ENCODE measurements around the gene CENPF. TPM values are rescaled to one million over a fixed set of nuclear protein-coding genes. Genes with fewer than 3 reads are reported as not detected.

The CENPF gene
- total RNA-seq, 1 donor from 2014 or later: 254 TPM

DNA sequence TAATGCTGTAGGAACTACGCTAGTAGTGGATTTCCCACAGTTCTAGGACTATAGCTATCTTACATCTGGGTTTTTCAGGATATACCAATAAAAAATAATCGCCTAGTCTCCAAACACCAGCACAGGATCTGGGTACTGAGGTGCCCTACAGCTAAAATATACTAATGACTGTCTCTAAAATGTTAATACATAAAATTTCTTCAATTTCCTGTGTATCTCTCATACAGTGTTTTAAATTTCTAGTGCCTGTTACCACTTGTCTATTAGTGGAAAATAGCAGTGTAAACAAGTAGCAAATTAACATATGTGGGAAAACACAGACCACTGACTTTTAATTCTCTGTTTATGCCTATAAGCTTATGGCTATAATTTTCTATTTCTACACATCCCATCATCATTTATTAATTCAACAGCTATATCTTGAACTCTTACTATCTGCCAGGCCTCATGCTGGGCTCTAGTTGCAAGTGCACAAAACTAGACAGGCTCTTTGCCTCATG, 35.5 kb upstream of the CENPF start:
- no peak for DNase-seq (ENCODE audit: low spot score)
- Mint-ChIP-seq H3K9me3 (no peaks in the 10 kb centered on the region), H3K27ac (no peak overlapping the region), H3K27me3 (ENCODE audit: insufficient read depth, low read depth) (peaks cover 6% of the 10 kb centered on the region), H3K36me3 (no peaks in the 10 kb centered on the region), H3K4me3 (no peak overlapping the region), H3K4me1 (no peaks in the 10 kb centered on the region)
- no peaks in the 10 kb centered on the region for H3K27me3 ChIP-seq
- no peak overlapping the region for H3K9ac ChIP-seq
- TF ChIP-seq, protein P1, sequence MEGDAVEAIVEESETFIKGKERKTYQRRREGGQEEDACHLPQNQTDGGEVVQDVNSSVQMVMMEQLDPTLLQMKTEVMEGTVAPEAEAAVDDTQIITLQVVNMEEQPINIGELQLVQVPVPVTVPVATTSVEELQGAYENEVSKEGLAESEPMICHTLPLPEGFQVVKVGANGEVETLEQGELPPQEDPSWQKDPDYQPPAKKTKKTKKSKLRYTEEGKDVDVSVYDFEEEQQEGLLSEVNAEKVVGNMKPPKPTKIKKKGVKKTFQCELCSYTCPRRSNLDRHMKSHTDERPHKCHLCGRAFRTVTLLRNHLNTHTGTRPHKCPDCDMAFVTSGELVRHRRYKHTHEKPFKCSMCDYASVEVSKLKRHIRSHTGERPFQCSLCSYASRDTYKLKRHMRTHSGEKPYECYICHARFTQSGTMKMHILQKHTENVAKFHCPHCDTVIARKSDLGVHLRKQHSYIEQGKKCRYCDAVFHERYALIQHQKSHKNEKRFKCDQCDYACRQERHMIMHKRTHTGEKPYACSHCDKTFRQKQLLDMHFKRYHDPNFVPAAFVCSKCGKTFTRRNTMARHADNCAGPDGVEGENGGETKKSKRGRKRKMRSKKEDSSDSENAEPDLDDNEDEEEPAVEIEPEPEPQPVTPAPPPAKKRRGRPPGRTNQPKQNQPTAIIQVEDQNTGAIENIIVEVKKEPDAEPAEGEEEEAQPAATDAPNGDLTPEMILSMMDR (IDR thresholded peaks at IDR 0.05): no peak
- TF ChIP-seq EZH2phosphoT487 (IDR thresholded peaks at IDR 0.05) (no peak), EZH2 (IDR thresholded peaks at IDR 0.05) (no peak)
- no peak overlapping the region for H3K4me2 ChIP-seq
- H3K4me3 ChIP-seq: no peak overlapping the region
- no peaks in the 10 kb centered on the region for H3K9me3 ChIP-seq (ENCODE audit: low read depth)
- H3K36me3 ChIP-seq: no peaks in the 10 kb centered on the region
- H4K20me1 ChIP-seq (ENCODE audit: low read depth): no peaks in the 10 kb centered on the region
- no peak overlapping the region for H2AFZ ChIP-seq (replicated peaks)
- H3F3A ChIP-seq (ENCODE audit: low read depth): no peaks in the 10 kb centered on the region
- no peaks in the 10 kb centered on the region for H3K79me2 ChIP-seq (ENCODE audit: low read depth)
- no peaks in the 10 kb centered on the region for H3K4me1 ChIP-seq
- no peak overlapping the region for H3K27ac ChIP-seq

DNA sequence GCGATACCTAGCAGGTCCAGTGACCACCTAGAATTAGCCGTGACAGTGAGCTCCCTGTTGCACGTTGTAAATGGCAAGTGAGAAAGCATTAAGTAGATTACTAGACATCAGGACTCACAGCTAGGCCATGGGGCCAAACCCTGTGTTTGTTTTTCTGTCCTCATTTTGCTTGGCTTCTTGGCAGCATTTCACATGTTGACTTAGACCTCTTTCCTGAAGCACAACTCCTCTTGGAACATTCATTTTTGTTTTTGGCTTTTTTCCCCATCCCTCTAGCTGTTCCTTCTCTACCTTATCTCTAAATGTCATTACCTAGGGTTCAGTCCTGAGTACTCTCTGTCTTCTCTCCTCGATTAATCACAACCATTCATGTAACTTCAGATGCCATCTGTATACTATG, 34.7 kb upstream of the CENPF start:
- no peak overlapping the region for H3K4me3 Mint-ChIP-seq
- no peak for DNase-seq (ENCODE audit: low spot score)

DNA sequence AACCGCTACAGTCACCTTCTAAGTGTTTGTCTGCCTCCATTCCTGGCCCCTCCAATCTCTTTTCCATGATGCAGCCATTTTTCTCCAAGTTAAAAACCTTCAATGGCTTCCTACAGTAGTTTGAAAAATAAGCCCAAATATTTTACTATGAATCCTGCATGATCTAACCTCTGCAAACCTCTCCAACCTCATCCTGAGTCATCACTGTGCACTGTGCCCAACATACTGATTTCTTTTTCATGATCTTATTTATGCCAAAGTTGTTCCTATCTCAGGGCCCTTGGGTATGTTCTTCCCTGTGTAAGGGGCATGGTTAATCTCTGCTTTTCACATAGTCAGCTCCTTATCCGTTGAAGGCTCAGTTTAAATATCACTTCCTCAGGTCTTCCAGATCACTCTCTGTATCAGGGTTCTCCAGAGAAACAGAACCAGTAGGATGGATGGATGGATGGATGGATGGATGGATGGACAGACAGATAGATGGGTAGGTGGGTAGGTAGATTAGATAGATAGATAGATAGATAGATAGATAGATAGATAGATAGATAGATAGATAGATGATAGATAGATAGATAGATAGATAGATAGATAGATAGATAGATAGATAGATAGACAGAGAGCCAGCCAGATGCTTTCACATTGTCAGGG, 33.5 kb upstream of the CENPF start:
- H3K27me3 Mint-ChIP-seq (ENCODE audit: insufficient read depth, low read depth): peaks cover 6% of the 10 kb centered on the region

More for the DNA sequence above, 34.7 kb upstream of the CENPF start:
- no peaks in the 10 kb centered on the region for H3K79me2 ChIP-seq (ENCODE audit: low read depth)
- H3K36me3 ChIP-seq: no peaks in the 10 kb centered on the region
- TF ChIP-seq EZH2 (IDR thresholded peaks at IDR 0.05): no peak
- TF ChIP-seq, protein P1 (IDR thresholded peaks at IDR 0.05): no peak
- TF ChIP-seq EZH2phosphoT487 (IDR thresholded peaks at IDR 0.05): no peak
- H2AFZ ChIP-seq (replicated peaks): no peak overlapping the region
- H3K9ac ChIP-seq: no peak overlapping the region
- H3K9me3 ChIP-seq (ENCODE audit: low read depth): no peaks in the 10 kb centered on the region
- H3F3A ChIP-seq (ENCODE audit: low read depth): no peaks in the 10 kb centered on the region
- no peak overlapping the region for H3K4me3 ChIP-seq
- no peaks in the 10 kb centered on the region for H4K20me1 ChIP-seq (ENCODE audit: low read depth)
- no peak overlapping the region for H3K27ac ChIP-seq
- no peaks in the 10 kb centered on the region for H3K27me3 ChIP-seq
- H3K4me1 ChIP-seq: no peaks in the 10 kb centered on the region
- Mint-ChIP-seq H3K36me3 (no peaks in the 10 kb centered on the region), H3K9me3 (no peaks in the 10 kb centered on the region), H3K4me1 (no peaks in the 10 kb centered on the region), H3K27me3 (ENCODE audit: insufficient read depth, low read depth) (peaks cover 6% of the 10 kb centered on the region), H3K27ac (no peak overlapping the region)
- no peak overlapping the region for H3K4me2 ChIP-seq

More for the DNA sequence above, 33.5 kb upstream of the CENPF start:
- Mint-ChIP-seq H3K36me3 (no peaks in the 10 kb centered on the region), H3K4me1 (no peaks in the 10 kb centered on the region), H3K9me3 (no peaks in the 10 kb centered on the region), H3K27ac (no peak overlapping the region), H3K4me3 (no peak overlapping the region)
- Histone ChIP-seq H3K4me3 (no peak overlapping the region), H3K9me3 (ENCODE audit: low read depth) (no peaks in the 10 kb centered on the region), H3K4me1 (no peaks in the 10 kb centered on the region), H3K36me3 (no peaks in the 10 kb centered on the region), H3K79me2 (ENCODE audit: low read depth) (no peaks in the 10 kb centered on the region), H3K4me2 (no peak overlapping the region), H3K27ac (no peak overlapping the region), H3K9ac (no peak overlapping the region), H3K27me3 (no peaks in the 10 kb centered on the region), H3F3A (ENCODE audit: low read depth) (no peaks in the 10 kb centered on the region), H2AFZ (replicated peaks) (no peak overlapping the region), H4K20me1 (ENCODE audit: low read depth) (no peaks in the 10 kb centered on the region)
- TF ChIP-seq EZH2 (IDR thresholded peaks at IDR 0.05) (no peak), EZH2phosphoT487 (IDR thresholded peaks at IDR 0.05) (no peak)
- TF ChIP-seq, protein P1 (IDR thresholded peaks at IDR 0.05): no peak
- DNase-seq (ENCODE audit: low spot score): no peak
